Esophagus muscularis mucosa (tissue), 4 donors: ENCODE data around the gene KRT6B.

Experiments
- EP300 ChIP-seq: sonication (generic); formaldehyde crosslinking; IDR thresholded peaks from one replicate; pipeline ENCODE4 v1.6.1; 2017; ENCODE audit warnings: antibody characterized with exemption
- POLR2A ChIP-seq: fragments of 450-650 bp; IDR thresholded peaks from one replicate; pipeline ENCODE4 v1.6.1; 2017; ENCODE audit warnings: antibody characterized with exemption, moderate library complexity, mild to moderate bottlenecking, low read depth
- TF ChIP-seq, protein P1 (sequence below), 3 experiments: fragments of 200-600 bp in 2 of 3; fragments of 450-650 bp in 1 of 3; sonication (generic) in 2 of 3; IDR thresholded peaks; one replicate each; pipeline ENCODE4 v1.5.1; 2017 to 2019; ENCODE audit warnings: antibody characterized with exemption in 3 of 3, mild to moderate bottlenecking in 2 of 3, moderate library complexity in 1 of 3

DNA sequence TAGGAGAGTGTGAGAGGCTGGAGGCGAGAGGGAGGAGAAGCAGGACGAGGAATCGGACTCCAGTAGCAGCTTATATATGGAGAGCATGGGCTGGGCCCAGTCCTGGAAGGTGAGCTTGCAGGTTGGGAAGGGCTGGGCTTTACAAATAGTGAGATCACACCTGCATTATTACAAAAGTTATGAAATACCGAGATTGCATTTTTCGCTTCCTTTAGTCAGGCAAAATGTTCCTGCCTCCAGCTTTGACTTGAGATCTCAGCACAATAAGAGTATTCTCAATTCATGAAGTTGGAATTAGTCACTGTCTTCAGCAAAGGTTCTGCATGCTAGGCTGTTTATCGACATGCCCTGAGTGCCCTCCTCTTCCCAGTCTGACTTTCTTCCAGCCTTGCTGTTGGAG lies at the start of gene KRT6B:
- TF ChIP-seq, protein P1, sequence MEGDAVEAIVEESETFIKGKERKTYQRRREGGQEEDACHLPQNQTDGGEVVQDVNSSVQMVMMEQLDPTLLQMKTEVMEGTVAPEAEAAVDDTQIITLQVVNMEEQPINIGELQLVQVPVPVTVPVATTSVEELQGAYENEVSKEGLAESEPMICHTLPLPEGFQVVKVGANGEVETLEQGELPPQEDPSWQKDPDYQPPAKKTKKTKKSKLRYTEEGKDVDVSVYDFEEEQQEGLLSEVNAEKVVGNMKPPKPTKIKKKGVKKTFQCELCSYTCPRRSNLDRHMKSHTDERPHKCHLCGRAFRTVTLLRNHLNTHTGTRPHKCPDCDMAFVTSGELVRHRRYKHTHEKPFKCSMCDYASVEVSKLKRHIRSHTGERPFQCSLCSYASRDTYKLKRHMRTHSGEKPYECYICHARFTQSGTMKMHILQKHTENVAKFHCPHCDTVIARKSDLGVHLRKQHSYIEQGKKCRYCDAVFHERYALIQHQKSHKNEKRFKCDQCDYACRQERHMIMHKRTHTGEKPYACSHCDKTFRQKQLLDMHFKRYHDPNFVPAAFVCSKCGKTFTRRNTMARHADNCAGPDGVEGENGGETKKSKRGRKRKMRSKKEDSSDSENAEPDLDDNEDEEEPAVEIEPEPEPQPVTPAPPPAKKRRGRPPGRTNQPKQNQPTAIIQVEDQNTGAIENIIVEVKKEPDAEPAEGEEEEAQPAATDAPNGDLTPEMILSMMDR (IDR thresholded peaks at IDR 0.05), result no peak
- TF ChIP-seq POLR2A, result no peak
- TF ChIP-seq EP300, result no peak
